Liver (tissue), 9 donors: ENCODE results near the gene UCP2. TPM values are rescaled to one million over a fixed set of nuclear protein-coding genes. Genes with fewer than 3 reads are reported as not detected.

Experiments
- DNase-seq: peaks from one replicate; pipeline ENCODE4 v3.0.0-alpha.2; 2017; ENCODE audit warnings: low spot score
- H3K27ac ChIP-seq, 2 donors: one replicate each; pipeline ENCODE4 v1.7.0; 2013; ENCODE audit warnings: inconsistent platforms in 2 of 2, low read length in 2 of 2, control low read depth in 1 of 2, low read depth in 1 of 2, mild to moderate bottlenecking in 1 of 2
- H3K27me3 ChIP-seq, 4 donors: one replicate each; pipeline versions ENCODE4 v1.6.1 to v1.7.0; 2013; ENCODE audit warnings: low read length in 3 of 4, inconsistent platforms in 1 of 4, mild to moderate bottlenecking in 1 of 4, moderate library complexity in 1 of 4; ENCODE audit not compliant: control insufficient read depth in 4 of 4, insufficient read depth in 4 of 4
- H3K36me3 ChIP-seq, 4 donors: one replicate each; pipeline versions ENCODE4 v1.6.1 to v1.7.0; 2013; ENCODE audit warnings: low read length in 3 of 4, mild to moderate bottlenecking in 3 of 4, low read depth in 1 of 4, moderate library complexity in 1 of 4; ENCODE audit not compliant: control insufficient read depth in 4 of 4, insufficient read depth in 3 of 4
- H3K4me1 ChIP-seq, 4 donors: one replicate each; pipeline versions ENCODE4 v1.6.1 to v1.7.0; 2013; ENCODE audit warnings: low read length in 3 of 4, mild to moderate bottlenecking in 3 of 4, moderate library complexity in 1 of 4; ENCODE audit not compliant: control insufficient read depth in 4 of 4, insufficient read depth in 4 of 4
- H3K4me3 ChIP-seq, 3 donors: one replicate each; pipeline versions ENCODE4 v1.6.1 to v1.7.0; 2013; ENCODE audit warnings: low read length in 3 of 3, control low read depth in 1 of 3, low read depth in 1 of 3, mild to moderate bottlenecking in 1 of 3
- H3K9ac ChIP-seq, 2 donors: one replicate each; pipeline ENCODE4 v1.7.0; 2013; ENCODE audit warnings: low read length in 2 of 2, mild to moderate bottlenecking in 2 of 2, moderate library complexity in 2 of 2, control low read depth in 1 of 2, low read depth in 1 of 2
- H3K9me3 ChIP-seq, 4 donors: one replicate each; pipeline versions ENCODE4 v1.6.1 to v1.7.0; 2013; ENCODE audit warnings: low read length in 3 of 4; ENCODE audit not compliant: control insufficient read depth in 4 of 4
- EGR1 ChIP-seq, 2 donors: IDR thresholded peaks; 2 replicates each; pipeline ENCODE4 v1.6.1; 2016 to 2018; ENCODE audit warnings: antibody characterized with exemption in 2 of 2, low read depth in 2 of 2
- FOXA1 ChIP-seq: IDR thresholded peaks from 2 replicates; pipeline ENCODE4 v1.6.1; 2016; ENCODE audit warnings: antibody characterized with exemption
- FOXA2 ChIP-seq: IDR thresholded peaks from 2 replicates; pipeline ENCODE4 v1.6.1; 2016; ENCODE audit warnings: antibody characterized with exemption
- GABPA ChIP-seq, 2 donors: IDR thresholded peaks in 1 of 2; conservative IDR thresholded peaks in 1 of 2; 2 replicates each; pipeline ENCODE4 v1.6.1; 2016; ENCODE audit warnings: antibody characterized with exemption in 2 of 2, mild to moderate bottlenecking in 1 of 2, moderate library complexity in 1 of 2
- HNF4A ChIP-seq, 2 donors: conservative IDR thresholded peaks; 2 replicates each; pipeline ENCODE4 v1.6.1; 2016; ENCODE audit warnings: antibody characterized with exemption in 2 of 2, mild to moderate bottlenecking in 2 of 2
- HNF4G ChIP-seq: IDR thresholded peaks from 2 replicates; pipeline ENCODE4 v1.6.1; 2016; ENCODE audit warnings: antibody characterized with exemption
- NR2F2 ChIP-seq: IDR thresholded peaks from 2 replicates; pipeline ENCODE4 v1.6.1; 2016; ENCODE audit warnings: antibody characterized with exemption
- RAD21 ChIP-seq, 2 donors: IDR thresholded peaks; 2 replicates each; pipeline ENCODE4 v1.6.1; 2016; ENCODE audit warnings: antibody characterized with exemption in 2 of 2, mild to moderate bottlenecking in 2 of 2
- RXRA ChIP-seq, 2 donors: IDR thresholded peaks; 2 replicates each; pipeline ENCODE4 v1.6.1; 2017 to 2018; ENCODE audit warnings: antibody characterized with exemption in 2 of 2, mild to moderate bottlenecking in 1 of 2
- SP1 ChIP-seq: IDR thresholded peaks from 2 replicates; pipeline ENCODE4 v1.6.1; 2018; ENCODE audit warnings: antibody characterized with exemption, mild to moderate bottlenecking
- TAF1 ChIP-seq: conservative IDR thresholded peaks from 2 replicates; pipeline ENCODE4 v1.6.1; 2016; ENCODE audit warnings: antibody characterized with exemption, mild to moderate bottlenecking
- YY1 ChIP-seq: IDR thresholded peaks from 2 replicates; pipeline ENCODE4 v1.6.1; 2016; ENCODE audit warnings: antibody characterized with exemption, mild to moderate bottlenecking
- WGBS: extraction: QIAGEN DNeasy Blood & Tissue Kit; methylation state at CpG from one replicate; pipeline ENCODE4 v1.1.7; 2013; 5-methylcytosine and 5-hydroxymethylcytosine counted together
- polyA plus RNA-seq, 2 donors: library from polyadenylated mRNA; stranded (reverse) in 1 of 2; unstranded in 1 of 2; fragments of 200-250 nt in 1 of 2; fragments of >200 nt in 1 of 2; fragmentation: Nextera tagmentation in 1 of 2; extraction: Ambion mirVana in 1 of 2; gene quantifications; one replicate each; pipeline versions ENCODE4 v1.2.1 to v1.2.3, GENCODE V29; 2013 to 2015
- total RNA-seq, 2 donors: library from RNA; depleted of rRNA; stranded (reverse); fragments of >200 nt; gene quantifications; one replicate each; pipeline ENCODE4 v1.2.3, GENCODE V29; 2014
- TF ChIP-seq, protein P1 (sequence below): IDR thresholded peaks from 2 replicates; pipeline ENCODE4 v1.6.1; 2016; ENCODE audit warnings: antibody characterized with exemption
- TF ChIP-seq, protein P2 (sequence below): IDR thresholded peaks from 2 replicates; pipeline ENCODE4 v1.6.1; 2016; ENCODE audit warnings: antibody characterized with exemption
- TF ChIP-seq, protein P3 (sequence below): IDR thresholded peaks from 2 replicates; pipeline ENCODE4 v1.6.1; 2016; ENCODE audit warnings: antibody characterized with exemption, mild to moderate bottlenecking
- TF ChIP-seq, protein P4 (sequence below): IDR thresholded peaks from 2 replicates; pipeline ENCODE4 v1.6.1; 2016; ENCODE audit warnings: antibody characterized with exemption
- TF ChIP-seq, protein P5 (sequence below): fragments of 150-350 bp; IDR thresholded peaks from 2 replicates; pipeline ENCODE4 v1.5.1; 2017; ENCODE audit warnings: improper control_type of control experiment, low read depth, low read length; ENCODE audit not compliant: missing input control
- donor health status: healthy.
- donor health status: healthy.
- donor health status: healthy.
- donor health status: healthy.
- donor health status: healthy.

Gene UCP2
- total and polyA plus RNA-seq, 4 donors, result 10.4 to 137 (median 13.6) TPM

DNA sequence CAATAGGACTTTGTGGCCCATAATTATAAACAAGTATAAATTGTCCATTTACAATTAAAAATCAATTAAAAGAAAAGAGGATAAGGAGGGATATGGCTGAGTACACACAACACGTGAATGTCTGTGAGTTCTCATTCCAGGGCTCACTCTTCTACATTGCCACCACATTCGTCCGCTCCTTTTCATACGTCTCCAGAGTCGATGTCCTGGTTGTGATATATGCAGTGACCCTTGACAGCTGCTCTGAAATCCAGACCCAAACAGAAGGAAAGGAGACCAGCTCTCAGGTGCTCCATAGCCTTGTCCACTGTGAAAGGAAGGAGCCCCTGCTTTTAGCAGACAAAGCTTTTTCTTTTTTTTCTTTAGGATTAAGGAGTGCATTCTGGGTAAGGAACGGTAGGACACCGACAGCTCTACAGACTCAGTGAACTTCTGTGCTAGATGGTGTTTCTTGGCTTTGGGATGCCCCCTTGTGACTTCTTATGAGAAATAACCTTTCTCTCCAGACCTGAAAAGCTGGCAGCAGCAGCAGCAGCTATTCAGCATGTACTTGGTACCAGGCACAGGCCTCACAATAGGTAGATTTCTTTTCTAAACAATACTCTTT lies 51.5 kb downstream of the UCP2 start:
- Histone ChIP-seq H3K9ac (no peak overlapping the region), H3K4me3 (no peak overlapping the region), H3K9me3 (no peaks in the 10 kb centered on the region), H3K27ac (no peak overlapping the region), H3K27me3 (no peaks in the 10 kb centered on the region), H3K4me1 (no peaks in the 10 kb centered on the region), H3K36me3 (peaks cover 12 to 44% (median 32%) of the 10 kb centered on the region in 4 donors)
- no peak for DNase-seq
- TF ChIP-seq, protein P1, sequence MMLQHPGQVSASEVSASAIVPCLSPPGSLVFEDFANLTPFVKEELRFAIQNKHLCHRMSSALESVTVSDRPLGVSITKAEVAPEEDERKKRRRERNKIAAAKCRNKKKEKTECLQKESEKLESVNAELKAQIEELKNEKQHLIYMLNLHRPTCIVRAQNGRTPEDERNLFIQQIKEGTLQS, result no peak
- TF ChIP-seq, protein P2, sequence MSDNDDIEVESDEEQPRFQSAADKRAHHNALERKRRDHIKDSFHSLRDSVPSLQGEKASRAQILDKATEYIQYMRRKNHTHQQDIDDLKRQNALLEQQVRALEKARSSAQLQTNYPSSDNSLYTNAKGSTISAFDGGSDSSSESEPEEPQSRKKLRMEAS, result no peak
- TF ChIP-seq RAD21 (IDR thresholded peaks at IDR 0.05) (peak; percentile 53 to 65), FOXA2 (no peak), HNF4G (no peak), EGR1 (IDR thresholded peaks at IDR 0.05; ENCODE audit: low read depth in 2 of 2) (no peak), RXRA (IDR thresholded peaks at IDR 0.05) (peak in 1 of 2 donors; percentile 27), TAF1 (no peak), YY1 (no peak), HNF4A (conservative IDR thresholded peaks at IDR 0.05) (peak in 1 of 2 donors; percentile 37)
- TF ChIP-seq, protein P3, sequence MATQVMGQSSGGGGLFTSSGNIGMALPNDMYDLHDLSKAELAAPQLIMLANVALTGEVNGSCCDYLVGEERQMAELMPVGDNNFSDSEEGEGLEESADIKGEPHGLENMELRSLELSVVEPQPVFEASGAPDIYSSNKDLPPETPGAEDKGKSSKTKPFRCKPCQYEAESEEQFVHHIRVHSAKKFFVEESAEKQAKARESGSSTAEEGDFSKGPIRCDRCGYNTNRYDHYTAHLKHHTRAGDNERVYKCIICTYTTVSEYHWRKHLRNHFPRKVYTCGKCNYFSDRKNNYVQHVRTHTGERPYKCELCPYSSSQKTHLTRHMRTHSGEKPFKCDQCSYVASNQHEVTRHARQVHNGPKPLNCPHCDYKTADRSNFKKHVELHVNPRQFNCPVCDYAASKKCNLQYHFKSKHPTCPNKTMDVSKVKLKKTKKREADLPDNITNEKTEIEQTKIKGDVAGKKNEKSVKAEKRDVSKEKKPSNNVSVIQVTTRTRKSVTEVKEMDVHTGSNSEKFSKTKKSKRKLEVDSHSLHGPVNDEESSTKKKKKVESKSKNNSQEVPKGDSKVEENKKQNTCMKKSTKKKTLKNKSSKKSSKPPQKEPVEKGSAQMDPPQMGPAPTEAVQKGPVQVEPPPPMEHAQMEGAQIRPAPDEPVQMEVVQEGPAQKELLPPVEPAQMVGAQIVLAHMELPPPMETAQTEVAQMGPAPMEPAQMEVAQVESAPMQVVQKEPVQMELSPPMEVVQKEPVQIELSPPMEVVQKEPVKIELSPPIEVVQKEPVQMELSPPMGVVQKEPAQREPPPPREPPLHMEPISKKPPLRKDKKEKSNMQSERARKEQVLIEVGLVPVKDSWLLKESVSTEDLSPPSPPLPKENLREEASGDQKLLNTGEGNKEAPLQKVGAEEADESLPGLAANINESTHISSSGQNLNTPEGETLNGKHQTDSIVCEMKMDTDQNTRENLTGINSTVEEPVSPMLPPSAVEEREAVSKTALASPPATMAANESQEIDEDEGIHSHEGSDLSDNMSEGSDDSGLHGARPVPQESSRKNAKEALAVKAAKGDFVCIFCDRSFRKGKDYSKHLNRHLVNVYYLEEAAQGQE, result no peak
- TF ChIP-seq, protein P4, sequence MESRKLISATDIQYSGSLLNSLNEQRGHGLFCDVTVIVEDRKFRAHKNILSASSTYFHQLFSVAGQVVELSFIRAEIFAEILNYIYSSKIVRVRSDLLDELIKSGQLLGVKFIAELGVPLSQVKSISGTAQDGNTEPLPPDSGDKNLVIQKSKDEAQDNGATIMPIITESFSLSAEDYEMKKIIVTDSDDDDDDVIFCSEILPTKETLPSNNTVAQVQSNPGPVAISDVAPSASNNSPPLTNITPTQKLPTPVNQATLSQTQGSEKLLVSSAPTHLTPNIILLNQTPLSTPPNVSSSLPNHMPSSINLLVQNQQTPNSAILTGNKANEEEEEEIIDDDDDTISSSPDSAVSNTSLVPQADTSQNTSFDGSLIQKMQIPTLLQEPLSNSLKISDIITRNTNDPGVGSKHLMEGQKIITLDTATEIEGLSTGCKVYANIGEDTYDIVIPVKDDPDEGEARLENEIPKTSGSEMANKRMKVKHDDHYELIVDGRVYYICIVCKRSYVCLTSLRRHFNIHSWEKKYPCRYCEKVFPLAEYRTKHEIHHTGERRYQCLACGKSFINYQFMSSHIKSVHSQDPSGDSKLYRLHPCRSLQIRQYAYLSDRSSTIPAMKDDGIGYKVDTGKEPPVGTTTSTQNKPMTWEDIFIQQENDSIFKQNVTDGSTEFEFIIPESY, result no peak
- TF ChIP-seq, protein P5, sequence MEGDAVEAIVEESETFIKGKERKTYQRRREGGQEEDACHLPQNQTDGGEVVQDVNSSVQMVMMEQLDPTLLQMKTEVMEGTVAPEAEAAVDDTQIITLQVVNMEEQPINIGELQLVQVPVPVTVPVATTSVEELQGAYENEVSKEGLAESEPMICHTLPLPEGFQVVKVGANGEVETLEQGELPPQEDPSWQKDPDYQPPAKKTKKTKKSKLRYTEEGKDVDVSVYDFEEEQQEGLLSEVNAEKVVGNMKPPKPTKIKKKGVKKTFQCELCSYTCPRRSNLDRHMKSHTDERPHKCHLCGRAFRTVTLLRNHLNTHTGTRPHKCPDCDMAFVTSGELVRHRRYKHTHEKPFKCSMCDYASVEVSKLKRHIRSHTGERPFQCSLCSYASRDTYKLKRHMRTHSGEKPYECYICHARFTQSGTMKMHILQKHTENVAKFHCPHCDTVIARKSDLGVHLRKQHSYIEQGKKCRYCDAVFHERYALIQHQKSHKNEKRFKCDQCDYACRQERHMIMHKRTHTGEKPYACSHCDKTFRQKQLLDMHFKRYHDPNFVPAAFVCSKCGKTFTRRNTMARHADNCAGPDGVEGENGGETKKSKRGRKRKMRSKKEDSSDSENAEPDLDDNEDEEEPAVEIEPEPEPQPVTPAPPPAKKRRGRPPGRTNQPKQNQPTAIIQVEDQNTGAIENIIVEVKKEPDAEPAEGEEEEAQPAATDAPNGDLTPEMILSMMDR, result peak; percentile 13
- WGBS, result 78% methylated on average over 7 of the region's 7 CpGs

DNA sequence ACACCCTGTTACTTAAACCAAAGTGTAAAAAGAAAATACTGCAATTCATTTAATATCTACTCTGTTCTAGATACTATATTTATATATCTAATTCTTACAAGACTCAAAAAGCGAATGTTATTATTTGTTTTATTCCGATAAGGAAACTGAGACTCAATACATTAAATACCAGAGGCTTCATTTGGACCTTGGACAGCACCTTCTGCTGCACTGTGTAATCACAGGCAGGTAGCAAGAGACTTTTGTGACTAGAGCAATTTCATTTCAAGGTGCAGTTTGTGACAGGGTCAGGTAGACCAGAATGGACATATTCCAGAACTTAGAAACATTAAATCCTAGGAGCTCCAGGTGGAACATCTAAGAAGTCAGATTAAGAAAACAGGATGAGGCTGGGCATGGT lies 53.3 kb downstream of the UCP2 start:
- no peak overlapping the region for H3K27ac ChIP-seq
- no peaks in the 10 kb centered on the region for H3K9me3 ChIP-seq
- H3K4me3 ChIP-seq, result no peak overlapping the region
- no peaks in the 10 kb centered on the region for H3K27me3 ChIP-seq
- H3K4me1 ChIP-seq, result no peaks in the 10 kb centered on the region
- DNase-seq, result no peak
- no peak overlapping the region for H3K9ac ChIP-seq
- WGBS, result 98% methylated on average over 2 of the region's 2 CpGs
- peaks cover 14 to 46% (median 35%) of the 10 kb centered on the region in 4 donors for H3K36me3 ChIP-seq
- TF ChIP-seq, protein P5, result no peak
- TF ChIP-seq GABPA (IDR thresholded peaks at IDR 0.05 in 1 of 2, conservative IDR thresholded peaks at IDR 0.05 in 1 of 2) (no peak), HNF4A (conservative IDR thresholded peaks at IDR 0.05) (no peak), YY1 (no peak), SP1 (no peak), FOXA1 (no peak), HNF4G (no peak), RXRA (IDR thresholded peaks at IDR 0.05) (no peak), FOXA2 (no peak), EGR1 (IDR thresholded peaks at IDR 0.05; ENCODE audit: low read depth in 2 of 2) (no peak), TAF1 (no peak), NR2F2 (no peak)
- TF ChIP-seq, protein P4, result no peak
- TF ChIP-seq, protein P1, result no peak
- TF ChIP-seq, protein P2, result no peak
